Activated CD4-positive, alpha-beta T cell treated with anti-CD3 and anti-CD28 coated beads, Interleukin-2, amount 10 ng/mL, durations not matched to agents 24 days and 14 days (primary cell): ENCODE results near the gene ZBTB11. TPM values are rescaled to one million over a fixed set of nuclear protein-coding genes. Genes with fewer than 3 reads are reported as not detected.
"Not testable (repeated sequence)": the region's sequence is repeated elsewhere in the genome, so short reads cannot be mapped to it uniquely, and the experiment has no call there.

ENCODE experiments used
- DNase-seq: peaks from one replicate; pipeline ENCODE4 v3.0.0; 2022
- H3K27ac Mint-ChIP-seq: one replicate; pipeline ENCODE4 v1.8.0; 2022; ENCODE audit warnings: mild to moderate bottlenecking, mixed read lengths
- H3K27me3 Mint-ChIP-seq: one replicate; pipeline ENCODE4 v1.8.0; 2022; ENCODE audit warnings: mixed read lengths
- H3K36me3 Mint-ChIP-seq: one replicate; pipeline ENCODE4 v1.8.0; 2022; ENCODE audit warnings: low read depth, mild to moderate bottlenecking, mixed read lengths
- H3K4me1 Mint-ChIP-seq: one replicate; pipeline ENCODE4 v1.8.0; 2021; ENCODE audit warnings: mixed read lengths
- H3K4me3 Mint-ChIP-seq: one replicate; pipeline ENCODE4 v1.8.0; 2022; ENCODE audit warnings: mild to moderate bottlenecking, moderate library complexity, mixed read lengths
- H3K9me3 Mint-ChIP-seq: one replicate; pipeline ENCODE4 v1.8.0; 2021; ENCODE audit warnings: mixed read lengths
- intact Hi-C: fragments of 100-400 bp; cut with micrococcal nuclease; formaldehyde crosslinking; loops from one replicate; pipeline ENCODE4 v1.15.1; 2023
- total RNA-seq: library from RNA; stranded (reverse); gene quantifications from 2 replicates; pipeline ENCODE4 v1.2.3, GENCODE V29; 2022

Gene ZBTB11, protein sequence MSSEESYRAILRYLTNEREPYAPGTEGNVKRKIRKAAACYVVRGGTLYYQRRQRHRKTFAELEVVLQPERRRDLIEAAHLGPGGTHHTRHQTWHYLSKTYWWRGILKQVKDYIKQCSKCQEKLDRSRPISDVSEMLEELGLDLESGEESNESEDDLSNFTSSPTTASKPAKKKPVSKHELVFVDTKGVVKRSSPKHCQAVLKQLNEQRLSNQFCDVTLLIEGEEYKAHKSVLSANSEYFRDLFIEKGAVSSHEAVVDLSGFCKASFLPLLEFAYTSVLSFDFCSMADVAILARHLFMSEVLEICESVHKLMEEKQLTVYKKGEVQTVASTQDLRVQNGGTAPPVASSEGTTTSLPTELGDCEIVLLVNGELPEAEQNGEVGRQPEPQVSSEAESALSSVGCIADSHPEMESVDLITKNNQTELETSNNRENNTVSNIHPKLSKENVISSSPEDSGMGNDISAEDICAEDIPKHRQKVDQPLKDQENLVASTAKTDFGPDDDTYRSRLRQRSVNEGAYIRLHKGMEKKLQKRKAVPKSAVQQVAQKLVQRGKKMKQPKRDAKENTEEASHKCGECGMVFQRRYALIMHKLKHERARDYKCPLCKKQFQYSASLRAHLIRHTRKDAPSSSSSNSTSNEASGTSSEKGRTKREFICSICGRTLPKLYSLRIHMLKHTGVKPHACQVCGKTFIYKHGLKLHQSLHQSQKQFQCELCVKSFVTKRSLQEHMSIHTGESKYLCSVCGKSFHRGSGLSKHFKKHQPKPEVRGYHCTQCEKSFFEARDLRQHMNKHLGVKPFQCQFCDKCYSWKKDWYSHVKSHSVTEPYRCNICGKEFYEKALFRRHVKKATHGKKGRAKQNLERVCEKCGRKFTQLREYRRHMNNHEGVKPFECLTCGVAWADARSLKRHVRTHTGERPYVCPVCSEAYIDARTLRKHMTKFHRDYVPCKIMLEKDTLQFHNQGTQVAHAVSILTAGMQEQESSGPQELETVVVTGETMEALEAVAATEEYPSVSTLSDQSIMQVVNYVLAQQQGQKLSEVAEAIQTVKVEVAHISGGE
- 29.0 and 30.2 TPM in 2 replicates for total RNA-seq

DNA sequence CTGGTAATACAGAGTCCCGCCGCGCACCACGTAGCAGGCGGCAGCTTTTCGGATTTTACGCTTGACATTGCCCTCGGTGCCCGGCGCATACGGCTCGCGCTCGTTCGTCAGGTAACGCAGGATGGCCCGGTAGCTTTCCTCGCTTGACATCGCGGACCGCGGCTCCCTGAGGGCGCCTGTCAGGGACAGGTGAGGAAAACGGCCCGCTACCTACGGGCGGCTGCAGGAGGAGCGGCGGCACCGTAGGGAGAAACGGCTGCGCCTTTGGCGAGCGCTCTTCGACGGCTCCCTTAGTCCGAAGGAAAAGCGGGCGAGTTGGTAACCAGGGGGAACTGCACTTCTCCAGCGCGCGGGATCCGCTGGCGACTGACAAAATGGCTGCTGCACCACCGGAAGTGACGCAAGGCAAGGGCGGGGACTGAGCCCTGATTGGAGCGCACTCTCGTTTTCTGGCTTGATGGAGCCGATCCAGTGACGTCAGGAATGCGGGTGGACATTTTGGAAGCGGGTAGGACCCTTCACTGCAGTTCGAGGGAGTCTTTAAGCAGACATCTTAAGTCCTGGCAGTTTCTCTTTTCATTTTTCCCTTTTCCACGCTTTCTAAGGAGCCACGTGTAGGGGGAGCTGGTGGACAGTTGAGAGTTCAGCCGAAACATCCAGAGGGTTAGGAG, at the start of gene ZBTB11:
TSS of gene ZBTB11 (minus strand) at position 368 of the 671 bp plus-strand sequence. CDS start at position 150, 218 bp downstream.
- Mint-ChIP-seq H3K27me3 (no peaks in the 10 kb centered on the region), H3K4me3 (peak within 1 kb of the TSS; percentile 89), H3K9me3 (no peaks in the 10 kb centered on the region), H3K27ac (peak within 1 kb of the TSS; percentile 97), H3K4me1 (peaks cover 36% of the 10 kb centered on the region), H3K36me3 (peaks cover 50% of the 10 kb centered on the region)
- peak; percentile 100 for DNase-seq
- intact Hi-C loops = loop anchor here (1.0 to 5.0 kb wide), 10 partner anchors 9 to 1416 kb away; partner anchors contain the start of genes CEP97, LNP1, NXPE3 and PCNP

GRCh38 chr3:101725890-101726275, 49.0 kb upstream of the ZBTB11 start:
- Mint-ChIP-seq H3K27ac (peak overlapping the region; percentile 97), H3K4me1 (peaks cover 33% of the 10 kb centered on the region), H3K36me3 (peaks cover 27% of the 10 kb centered on the region), H3K9me3 (no peaks in the 10 kb centered on the region), H3K27me3 (no peaks in the 10 kb centered on the region), H3K4me3 (peak overlapping the region; percentile 95)
- peak; percentile 52 for DNase-seq
- intact Hi-C loops = loop anchor here (2.0 kb wide), 1 partner anchor 151 kb away; the partner anchor contains the start of gene PCNP

DNA sequence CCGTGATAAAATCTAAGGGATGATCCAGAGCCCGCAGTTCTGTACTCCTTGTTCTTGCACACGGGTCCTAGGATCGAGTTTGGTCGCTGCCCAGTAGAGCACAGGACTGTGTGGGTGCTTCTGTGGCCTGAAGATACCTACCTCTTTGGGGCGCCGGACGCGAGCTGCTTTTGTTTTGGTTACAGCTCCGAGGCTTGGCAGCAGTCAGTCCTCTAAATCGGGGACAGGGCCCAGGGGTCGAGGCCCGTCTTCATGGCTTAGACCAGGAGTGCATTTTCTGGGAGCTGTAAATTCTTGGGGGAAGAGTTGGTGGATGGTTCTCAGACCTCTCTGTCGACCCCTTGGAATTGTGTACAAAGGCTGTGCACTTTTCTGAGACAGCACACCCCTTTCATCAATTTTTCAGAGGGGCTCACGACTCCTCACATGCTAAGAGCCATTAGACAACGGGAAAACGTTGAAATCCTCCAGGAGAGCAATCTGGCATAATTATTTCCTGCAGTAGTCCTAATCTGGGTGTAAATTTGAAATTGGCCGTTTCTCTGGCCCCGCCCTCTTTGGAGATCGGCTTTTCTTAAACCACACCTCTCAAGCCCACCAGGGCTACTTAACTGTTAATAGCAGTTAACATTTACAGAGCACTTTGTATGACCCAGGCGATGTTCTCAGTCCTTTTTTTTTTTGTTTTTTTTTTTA, 48.4 kb upstream of the ZBTB11 start:
- Mint-ChIP-seq H3K9me3 (no peaks in the 10 kb centered on the region), H3K4me3 (peak overlapping the region; percentile 95), H3K27ac (peak overlapping the region; percentile 97), H3K27me3 (no peaks in the 10 kb centered on the region), H3K4me1 (peaks cover 35% of the 10 kb centered on the region), H3K36me3 (peaks cover 23% of the 10 kb centered on the region)
- DNase-seq = peak; percentile 83
- intact Hi-C loops = loop anchor here (2.0 kb wide), 1 partner anchor 151 kb away; the partner anchor contains the start of gene PCNP

DNA sequence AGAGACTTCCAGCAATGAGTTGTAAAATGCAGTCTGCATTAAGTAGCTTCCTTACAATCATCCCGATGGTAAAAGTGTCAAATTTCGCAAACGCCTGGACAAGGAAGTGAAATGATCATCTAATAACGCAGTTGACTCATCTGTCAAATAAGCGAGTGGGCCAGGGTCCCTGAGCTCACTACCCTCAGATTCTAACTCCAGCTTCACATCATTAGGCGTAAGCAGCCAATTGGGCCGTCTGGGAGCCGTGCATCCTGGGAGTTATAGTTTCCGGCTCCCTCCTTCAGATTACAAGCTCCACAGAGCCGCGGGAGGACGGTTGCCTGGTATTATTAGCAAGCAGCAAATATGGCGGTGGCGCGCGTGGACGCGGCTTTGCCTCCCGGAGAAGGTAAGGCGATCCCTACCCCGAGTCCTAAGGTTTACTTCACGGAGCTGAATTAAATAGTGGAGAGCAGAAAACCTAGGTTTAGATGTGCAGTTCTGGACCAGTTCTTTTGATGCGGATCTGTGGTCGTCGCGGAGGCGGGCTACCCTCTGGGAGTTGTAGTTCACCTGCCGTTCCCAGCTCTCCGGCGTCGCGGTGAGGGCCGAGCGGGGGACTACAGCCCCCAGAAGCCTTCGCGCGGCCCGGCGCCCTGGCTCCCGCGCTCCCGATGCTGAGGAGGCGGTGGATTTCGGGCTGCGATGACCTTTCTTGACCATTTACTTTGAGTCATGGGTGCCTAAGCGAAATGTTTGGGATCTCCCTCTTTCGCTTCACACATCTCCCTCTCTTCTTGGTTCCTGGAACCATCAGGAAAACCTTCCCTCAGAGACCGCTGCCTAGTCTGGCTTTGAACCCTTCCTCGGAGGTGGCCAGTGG, 47.6 kb upstream of the ZBTB11 start, which contains the start of gene CEP97:
TSS of gene CEP97 (plus strand) at position 286 of the 865 bp plus-strand sequence. CDS start at position 349, 63 bp downstream.
- peaks cover 35% of the 10 kb centered on the region for H3K4me1 Mint-ChIP-seq

DNA sequence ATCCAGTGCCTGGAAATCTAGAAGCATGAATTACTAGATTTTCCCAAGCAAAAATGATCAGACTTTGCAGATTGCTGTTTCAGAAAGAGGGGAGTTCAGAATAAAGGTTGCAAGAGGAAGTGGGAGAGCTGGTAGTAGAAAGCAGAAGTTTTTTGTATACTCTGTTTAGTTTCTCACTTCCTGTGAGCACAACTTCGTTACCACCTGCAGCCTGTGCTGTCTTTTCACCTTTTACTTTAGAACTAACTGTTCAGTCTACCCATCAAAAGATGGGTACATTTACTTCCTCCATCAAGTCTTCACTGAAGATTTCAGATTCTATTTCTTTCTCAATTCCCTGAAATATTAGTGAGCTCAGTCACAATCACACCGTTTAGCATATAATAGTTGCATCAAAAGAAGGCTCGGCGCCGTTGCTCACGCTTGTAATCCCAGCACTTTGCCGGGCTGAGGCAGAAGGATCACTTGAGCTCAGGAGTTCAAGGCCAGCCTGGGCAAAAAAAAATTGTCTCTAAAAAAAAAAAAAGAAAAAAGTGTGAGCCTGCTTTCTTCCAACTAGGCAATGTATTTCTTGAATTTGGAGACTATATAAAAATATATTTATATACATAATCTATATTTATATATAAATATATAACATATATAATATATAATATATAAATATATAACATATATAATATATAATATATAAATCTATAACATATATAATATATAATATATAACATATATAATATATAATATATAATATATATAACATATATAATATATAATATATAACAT, 45.7 kb upstream of the ZBTB11 start:
- peaks cover 9% of the 10 kb centered on the region for H3K36me3 Mint-ChIP-seq
- H3K4me1 Mint-ChIP-seq = peaks cover 35% of the 10 kb centered on the region
- DNase-seq = peak; percentile 72
- H3K9me3 Mint-ChIP-seq = no peaks in the 10 kb centered on the region
- intact Hi-C loops = loop anchor here (5.0 kb wide), 1 partner anchor 205 kb away; no protein-coding TSS in a partner anchor
- H3K27ac Mint-ChIP-seq = peak overlapping the region; percentile 87
- H3K27me3 Mint-ChIP-seq = no peaks in the 10 kb centered on the region
- peak overlapping the region; percentile 68 for H3K4me3 Mint-ChIP-seq

More for the DNA sequence above, 47.6 kb upstream of the ZBTB11 start, which contains the start of gene CEP97:
- peaks cover 18% of the 10 kb centered on the region for H3K36me3 Mint-ChIP-seq
- no peaks in the 10 kb centered on the region for H3K9me3 Mint-ChIP-seq
- H3K4me3 Mint-ChIP-seq = peak within 1 kb of the TSS; percentile 95
- peak within 1 kb of the TSS; percentile 97 for H3K27ac Mint-ChIP-seq
- H3K27me3 Mint-ChIP-seq = no peaks in the 10 kb centered on the region
- intact Hi-C loops = loop anchor here (1.0 to 5.0 kb wide), 6 partner anchors 38 to 207 kb away; partner anchors contain the start of genes NXPE3, PCNP and RPL24
- DNase-seq = peak; percentile 96

GRCh38 chr3:101720851-101721840, 44.2 kb upstream of the ZBTB11 start:
- H3K27ac Mint-ChIP-seq = peak overlapping the region; percentile 87
- peaks cover 3% of the 10 kb centered on the region for H3K36me3 Mint-ChIP-seq
- H3K27me3 Mint-ChIP-seq = no peaks in the 10 kb centered on the region
- peak; percentile 62 for DNase-seq
- H3K9me3 Mint-ChIP-seq = no peaks in the 10 kb centered on the region
- intact Hi-C loops = loop anchor here (1.0 to 5.0 kb wide), 2 partner anchors 107 to 204 kb away; no protein-coding TSS in a partner anchor
- peak overlapping the region; percentile 68 for H3K4me3 Mint-ChIP-seq
- peaks cover 30% of the 10 kb centered on the region for H3K4me1 Mint-ChIP-seq

GRCh38 chr3:101719604-101720185, 42.8 kb upstream of the ZBTB11 start:
- H3K27ac Mint-ChIP-seq = no peak overlapping the region
- no peaks in the 10 kb centered on the region for H3K9me3 Mint-ChIP-seq
- peaks cover 3% of the 10 kb centered on the region for H3K36me3 Mint-ChIP-seq
- no peaks in the 10 kb centered on the region for H3K27me3 Mint-ChIP-seq
- DNase-seq = no peak
- H3K4me1 Mint-ChIP-seq = peaks cover 22% of the 10 kb centered on the region
- intact Hi-C loops = loop anchor here (5.0 kb wide), 1 partner anchor 202 kb away; no protein-coding TSS in a partner anchor
- H3K4me3 Mint-ChIP-seq = no peak overlapping the region

GRCh38 chr3:101718455-101718854, 41.5 kb upstream of the ZBTB11 start:
- intact Hi-C loops = no loop called here
- Mint-ChIP-seq H3K27me3 (no peaks in the 10 kb centered on the region), H3K4me3 (no peak overlapping the region), H3K36me3 (peaks cover 3% of the 10 kb centered on the region), H3K9me3 (no peaks in the 10 kb centered on the region), H3K27ac (no peak overlapping the region), H3K4me1 (peaks cover 17% of the 10 kb centered on the region)
- DNase-seq = no peak

DNA sequence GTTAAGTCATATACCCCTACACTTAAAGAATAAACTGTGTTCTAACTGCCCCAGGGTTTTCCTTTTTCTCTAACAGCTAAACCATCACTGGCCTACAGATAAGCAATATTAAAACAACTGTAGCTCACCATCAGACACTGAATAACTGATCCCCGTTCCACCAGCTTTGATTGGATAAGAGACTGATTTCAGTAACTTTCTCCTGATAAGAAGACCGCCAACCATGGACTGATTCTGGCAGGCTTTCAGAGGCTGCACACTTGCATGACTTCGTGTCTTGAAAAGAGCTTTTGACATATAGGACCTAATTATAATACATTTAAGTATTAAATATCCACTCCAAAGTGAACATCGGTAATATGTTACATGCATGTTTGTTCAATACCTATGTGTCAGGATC, 32.2 kb upstream of the ZBTB11 start:
- Mint-ChIP-seq H3K4me1 (peaks cover 2% of the 10 kb centered on the region), H3K4me3 (no peak overlapping the region)
- DNase-seq = no peak

GRCh38 chr3:101704639-101705038, 27.7 kb upstream of the ZBTB11 start:
- intact Hi-C loops, DNase-seq, H3K27ac Mint-ChIP-seq, H3K27me3 Mint-ChIP-seq, H3K36me3 Mint-ChIP-seq, H3K4me1 Mint-ChIP-seq, H3K9me3 Mint-ChIP-seq, H3K4me3 Mint-ChIP-seq: not testable (repeated sequence)

More for the DNA sequence above, 32.2 kb upstream of the ZBTB11 start:
- no peaks in the 10 kb centered on the region for H3K36me3 Mint-ChIP-seq
- H3K9me3 Mint-ChIP-seq = no peaks in the 10 kb centered on the region
- no peaks in the 10 kb centered on the region for H3K27me3 Mint-ChIP-seq
- intact Hi-C loops = no loop called here
- no peak overlapping the region for H3K27ac Mint-ChIP-seq
